Activated T-cell treated with anti-CD3 and anti-CD28 coated beads, Interleukin-2, amount 50 U/mL, for 1 hour (primary cell): ENCODE data around the gene ABHD15.

Experiments
- DNase-seq: peaks from one replicate; pipeline ENCODE4 v3.0.0-alpha.2; 2020

ABHD15 gene

GRCh38 chr17:29566473-29567303 lies at the start of gene ABHD15:
Gene ABHD15 (minus strand): TSS chr17:29567037. CDS start chr17:29566966, 71 bp downstream.
- DNase-seq: peak; percentile 76

- DNase-seq: peak; percentile 91
Observed at GRCh38 chr17:29615492-29616299, 48.9 kb upstream of the ABHD15 start.

GRCh38 chr17:29615048-29615385 lies 48.2 kb upstream of the ABHD15 start:
- DNase-seq: peak; percentile 72

- DNase-seq: no peak
Observed at GRCh38 chr17:29614349-29615047, 47.7 kb upstream of the ABHD15 start.

GRCh38 chr17:29613856-29614255 lies 47.0 kb upstream of the ABHD15 start:
- no peak for DNase-seq

GRCh38 chr17:29613352-29613837 lies 46.6 kb upstream of the ABHD15 start:
- DNase-seq: peak; percentile 97

GRCh38 chr17:29612404-29613280 lies 45.8 kb upstream of the ABHD15 start:
- no peak for DNase-seq

- no peak for DNase-seq
Observed at GRCh38 chr17:29612094-29612403, 45.2 kb upstream of the ABHD15 start.

- no peak for DNase-seq
Observed at GRCh38 chr17:29611351-29612093, 44.7 kb upstream of the ABHD15 start.

GRCh38 chr17:29610395-29610794 lies 43.6 kb upstream of the ABHD15 start:
- no peak for DNase-seq

- no peak for DNase-seq
Observed at GRCh38 chr17:29608986-29609385, 42.1 kb upstream of the ABHD15 start.

- DNase-seq: no peak
Observed at GRCh38 chr17:29607557-29608195, 40.8 kb upstream of the ABHD15 start.

- no peak for DNase-seq
Observed at GRCh38 chr17:29603109-29603674, 36.4 kb upstream of the ABHD15 start.

- no peak for DNase-seq
Observed at GRCh38 chr17:29597361-29598172, 30.7 kb upstream of the ABHD15 start.

- no peak for DNase-seq
Observed at GRCh38 chr17:29596811-29597210, 30.0 kb upstream of the ABHD15 start.

- no peak for DNase-seq
Observed at GRCh38 chr17:29595943-29596774, 29.3 kb upstream of the ABHD15 start.

- no peak for DNase-seq
Observed at GRCh38 chr17:29595107-29595942, 28.5 kb upstream of the ABHD15 start.

- DNase-seq: peak; percentile 16
Observed at GRCh38 chr17:29594519-29595090, 27.8 kb upstream of the ABHD15 start.
